NCI-H510A treated with DMSO at 0.1 percent for 48 hours (cell line): ENCODE results near the gene ZNF385B.

ENCODE experiments used
- DNase-seq: peaks from one replicate; lab custom pipeline; 2025; lab: John Stamatoyannopoulos, UW

ZNF385B gene

DNA sequence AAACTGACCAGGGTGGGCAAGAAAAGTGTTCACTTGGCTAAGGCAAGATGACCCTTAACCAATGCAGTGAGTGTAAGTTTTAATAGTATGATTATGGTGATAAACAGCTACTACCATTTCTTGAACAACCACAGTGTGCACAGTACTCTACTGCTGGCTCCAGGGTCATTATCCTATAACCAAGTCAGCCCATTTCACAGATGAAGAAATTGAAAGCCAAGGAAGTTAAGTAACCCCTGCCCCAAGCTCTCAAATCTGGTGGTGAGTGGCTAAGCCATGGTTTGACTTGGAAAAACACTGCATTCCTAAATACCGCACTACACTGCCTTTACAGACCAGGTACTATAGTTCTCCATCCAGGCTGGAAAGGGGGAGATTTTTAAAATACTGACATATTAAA is 5.7 kb downstream of the ZNF385B start:
- DNase-seq = no peak

DNA sequence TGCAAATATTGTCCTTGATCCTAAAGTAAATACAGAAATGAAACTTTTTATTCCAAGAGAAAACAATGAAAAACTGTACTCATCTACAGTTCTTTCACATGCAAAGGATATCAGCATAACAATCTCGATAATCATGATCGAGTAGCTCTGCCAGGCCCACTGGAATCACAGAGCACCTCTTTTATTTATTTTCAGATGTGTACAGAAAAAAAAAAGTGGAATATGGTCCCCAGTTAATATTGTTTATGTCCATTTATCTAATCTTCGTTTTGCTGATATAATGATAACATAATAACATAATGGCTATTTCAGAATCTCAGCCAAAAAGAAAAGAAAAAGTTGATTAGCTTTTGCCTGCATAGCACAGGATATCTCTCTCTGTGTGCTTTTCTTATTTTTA is 6.5 kb downstream of the ZNF385B start:
- no peak for DNase-seq

DNA sequence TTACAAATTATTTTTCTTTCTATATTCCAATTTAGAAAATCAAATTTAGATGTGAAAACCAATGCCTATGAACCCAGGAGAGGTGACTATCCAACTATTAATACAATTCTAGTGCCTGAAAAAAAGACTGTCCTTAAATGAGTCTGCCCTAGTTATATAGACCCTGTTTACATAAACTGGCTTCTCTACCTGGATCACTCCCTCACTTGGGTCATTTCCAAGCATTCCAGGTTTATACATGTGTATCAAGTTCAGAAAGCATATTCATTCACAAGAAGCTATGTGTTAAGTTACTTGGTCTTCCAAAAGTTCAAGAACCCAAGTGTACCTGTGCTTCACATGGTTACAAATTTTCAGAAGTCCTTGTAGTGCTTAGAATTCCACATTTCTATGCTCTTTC is 8.3 kb downstream of the ZNF385B start:
- DNase-seq = no peak

DNA sequence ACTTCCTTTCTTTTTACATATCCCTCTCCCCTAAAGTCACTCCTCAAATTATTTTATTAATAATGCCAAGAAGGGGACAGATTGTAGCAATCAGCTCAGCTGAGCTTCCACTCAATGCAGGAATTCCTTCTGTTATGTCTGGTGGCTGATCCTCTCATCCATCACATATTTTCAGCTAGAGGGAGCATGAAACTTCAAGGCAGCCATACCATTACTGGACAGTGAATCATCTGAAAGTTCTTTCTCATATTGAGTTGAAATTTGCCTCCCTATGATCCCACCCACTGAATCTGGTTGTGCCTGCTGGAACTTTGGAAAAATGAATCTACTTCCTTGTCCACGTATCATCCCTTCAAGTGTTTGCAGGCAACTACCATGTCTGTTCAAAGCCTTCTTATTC is 11.2 kb downstream of the ZNF385B start:
- no peak for DNase-seq

DNA sequence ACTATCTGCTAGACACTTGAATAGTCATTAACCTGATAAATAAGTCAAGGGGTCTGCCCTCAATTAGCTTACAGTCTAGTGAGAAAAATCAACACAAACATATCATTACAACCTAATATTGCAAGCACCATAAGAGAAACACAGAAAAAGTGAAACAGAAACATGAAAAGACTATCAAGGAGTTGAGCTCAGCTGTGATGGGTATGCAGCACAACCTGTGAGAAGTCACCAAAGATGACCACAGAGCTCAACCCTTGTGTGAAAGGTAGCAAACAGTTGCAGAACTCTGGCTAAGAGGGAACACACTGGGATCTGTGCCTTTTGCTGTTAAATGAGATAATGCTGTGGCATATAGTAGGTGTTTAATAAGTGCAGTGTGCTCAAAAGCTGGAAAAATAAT is 11.7 kb downstream of the ZNF385B start:
- DNase-seq = no peak

DNA sequence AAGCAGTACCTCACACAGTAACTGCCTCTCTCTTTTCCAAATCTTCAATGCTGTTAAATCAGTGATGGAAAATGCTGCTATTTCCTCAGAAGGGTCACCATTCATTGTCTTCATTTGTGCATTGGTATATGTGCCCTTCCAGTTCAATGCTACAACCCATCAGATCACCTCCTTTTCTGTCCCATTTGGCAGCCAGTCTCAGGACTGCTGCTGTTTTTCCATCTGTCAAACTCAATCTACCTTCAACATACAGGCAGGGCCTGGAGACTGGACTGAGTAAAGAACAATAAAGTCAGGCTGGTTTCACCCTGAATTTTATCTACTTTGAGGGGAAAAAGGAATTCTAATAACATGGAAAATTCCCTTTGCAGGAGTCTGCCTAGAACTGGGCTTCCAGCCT is 17.9 kb downstream of the ZNF385B start:
- DNase-seq = no peak

DNA sequence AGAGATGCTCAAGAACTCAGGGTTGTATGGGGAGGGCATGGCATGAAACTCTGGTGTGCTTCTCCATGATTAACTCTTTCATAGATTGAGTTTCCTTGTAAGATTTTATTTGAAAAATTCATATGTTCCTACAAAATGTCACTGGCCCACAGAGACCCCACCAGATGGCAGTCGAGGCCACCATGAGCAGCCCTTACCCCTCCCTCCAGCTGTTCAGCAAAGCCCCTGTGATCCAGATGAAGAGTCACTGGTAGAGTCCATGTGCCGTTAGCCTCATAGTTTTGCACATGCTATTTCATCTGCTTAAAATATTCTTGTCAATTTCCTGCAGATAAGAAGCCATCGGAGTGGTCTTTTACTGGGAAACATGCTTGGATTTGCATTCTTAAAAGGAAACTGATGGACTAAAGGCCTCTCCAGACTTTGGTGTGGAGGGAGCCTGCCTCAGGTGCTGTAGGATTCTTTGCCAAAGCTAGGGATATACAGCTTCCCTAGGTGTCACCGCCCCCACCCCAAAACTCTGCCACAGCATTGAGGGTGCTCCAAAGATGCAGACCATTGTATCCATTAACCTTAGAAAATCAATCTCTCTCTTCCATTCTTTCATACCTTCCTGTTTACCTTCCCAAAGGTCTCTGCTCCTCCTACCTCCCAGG is 18.8 kb downstream of the ZNF385B start:
- DNase-seq = no peak

DNA sequence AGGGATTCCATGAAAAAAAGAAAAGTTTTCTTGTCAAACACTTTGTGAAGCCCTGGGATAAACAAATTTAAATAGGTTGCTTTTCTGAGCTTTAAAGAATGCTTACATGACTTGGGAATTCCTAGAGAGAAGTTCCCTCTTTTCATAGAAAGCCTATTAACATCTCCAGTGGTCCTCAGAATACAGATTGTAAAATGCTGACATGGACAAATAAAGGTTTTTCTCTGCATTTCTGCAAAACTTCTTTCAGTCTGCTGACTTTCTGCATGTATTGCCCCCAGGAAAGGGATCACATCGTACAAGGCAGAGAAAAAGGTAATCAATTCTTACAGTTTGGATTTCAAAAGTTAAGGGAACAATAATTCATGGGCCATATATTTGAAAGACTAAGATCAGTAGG is 20.6 kb downstream of the ZNF385B start:
- DNase-seq = no peak

DNA sequence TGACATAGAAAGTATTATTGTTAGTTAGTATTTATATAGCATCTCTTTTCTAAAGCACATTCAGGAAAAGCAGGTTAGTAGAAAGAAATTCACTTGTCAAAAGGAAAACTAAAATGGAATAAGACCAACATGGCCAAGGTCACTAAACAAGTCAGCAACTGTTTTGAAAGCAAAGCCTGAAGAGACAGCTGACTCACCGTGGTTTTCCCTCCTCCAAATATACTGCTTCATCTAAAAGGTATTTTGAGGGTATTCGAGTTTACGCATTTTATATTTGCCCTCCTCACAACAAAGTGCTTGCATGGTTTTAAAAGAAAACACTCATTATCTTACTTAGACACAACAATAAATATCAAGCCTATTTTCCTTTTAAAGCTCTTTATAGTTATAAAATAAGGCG is 24.0 kb downstream of the ZNF385B start:
- DNase-seq = peak; percentile 13

DNA sequence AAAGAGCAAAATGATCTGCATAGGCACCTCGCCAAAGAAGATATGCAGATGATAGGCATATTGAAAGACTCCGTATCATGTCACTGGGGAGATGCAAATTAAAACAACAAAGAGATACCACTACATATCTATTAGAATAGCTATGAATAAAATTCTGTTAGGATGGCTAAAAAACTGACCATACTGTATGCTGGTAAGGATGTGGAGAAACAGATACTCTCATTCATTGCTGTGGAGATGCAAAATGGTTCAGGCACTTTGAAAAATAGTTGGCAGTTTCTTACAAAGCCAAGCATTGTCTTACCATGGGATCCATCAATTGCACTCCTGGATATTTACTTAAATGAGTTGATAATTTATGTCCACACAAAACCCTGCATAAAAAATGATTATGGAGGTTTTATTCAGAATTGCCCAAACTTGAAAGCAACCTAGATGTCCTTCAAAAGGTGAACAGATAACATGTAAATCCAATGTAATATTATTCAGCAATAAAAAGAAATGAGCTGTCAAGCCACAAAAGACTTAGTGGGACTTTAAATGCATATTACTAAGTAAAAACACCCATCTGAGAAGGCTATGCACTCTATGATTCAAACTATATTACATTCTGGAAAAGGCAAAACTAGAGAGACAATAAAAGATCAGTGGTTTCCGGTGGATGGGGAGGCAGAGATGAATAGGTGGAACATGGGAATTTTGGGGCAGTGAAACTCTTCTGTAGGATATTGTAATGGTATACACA is 31.2 kb downstream of the ZNF385B start:
- DNase-seq = no peak

DNA sequence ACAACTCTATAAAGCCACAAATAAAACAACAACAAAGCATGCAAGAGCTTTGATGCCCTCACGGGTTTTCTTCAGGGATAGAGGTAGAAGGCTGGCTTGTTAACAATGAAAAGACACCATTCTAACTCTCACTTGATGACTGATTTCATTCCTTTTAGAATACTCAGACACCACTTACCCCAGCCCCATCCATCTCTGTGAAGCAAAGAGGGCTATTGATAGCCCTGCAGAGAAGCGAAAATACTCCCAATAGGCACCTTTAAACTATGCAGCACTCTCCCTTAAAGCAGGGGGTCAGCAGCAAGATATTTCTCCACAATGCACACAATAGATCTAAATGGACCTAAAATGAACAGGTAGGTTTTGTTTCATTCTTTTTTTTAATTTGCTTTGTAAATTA is 35.1 kb downstream of the ZNF385B start:
- no peak for DNase-seq

DNA sequence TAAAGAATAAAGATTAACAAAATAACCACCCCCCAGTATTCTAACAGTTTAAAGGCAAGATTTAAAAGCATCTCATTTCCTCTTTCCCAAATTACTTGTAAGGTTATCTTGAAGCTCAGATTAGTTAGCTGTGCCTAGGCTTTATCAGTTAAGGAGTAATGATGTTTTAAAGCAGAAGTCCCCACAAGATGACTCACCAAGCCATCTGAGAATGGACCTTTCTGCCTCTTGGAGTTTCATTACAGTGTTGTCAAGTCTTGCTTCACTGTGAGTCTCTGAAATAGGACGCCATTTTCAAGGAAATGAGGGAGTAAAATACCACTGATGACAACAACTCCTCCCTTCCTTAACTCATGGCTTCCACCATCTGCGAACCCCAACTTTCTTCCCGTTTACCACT is 35.9 kb downstream of the ZNF385B start:
- DNase-seq = no peak

DNA sequence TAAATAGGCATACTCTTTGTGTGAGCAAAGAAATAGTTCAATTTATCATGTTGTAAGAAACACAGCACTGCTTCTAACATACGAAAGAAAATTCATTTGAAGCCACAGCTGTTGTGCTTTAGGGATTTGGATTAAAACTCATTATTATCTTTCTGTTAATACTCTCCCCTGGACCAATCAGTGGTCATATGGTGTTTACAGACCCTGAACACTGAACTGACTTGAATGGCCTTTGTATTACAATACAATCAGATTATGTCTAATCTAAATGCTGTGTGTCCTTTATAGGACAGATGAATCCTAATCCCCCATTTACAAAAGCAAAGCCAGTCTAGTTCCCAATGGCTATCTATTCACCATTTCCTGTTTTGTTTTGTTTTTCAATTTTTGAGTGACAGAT is 36.5 kb downstream of the ZNF385B start:
- DNase-seq = no peak

DNA sequence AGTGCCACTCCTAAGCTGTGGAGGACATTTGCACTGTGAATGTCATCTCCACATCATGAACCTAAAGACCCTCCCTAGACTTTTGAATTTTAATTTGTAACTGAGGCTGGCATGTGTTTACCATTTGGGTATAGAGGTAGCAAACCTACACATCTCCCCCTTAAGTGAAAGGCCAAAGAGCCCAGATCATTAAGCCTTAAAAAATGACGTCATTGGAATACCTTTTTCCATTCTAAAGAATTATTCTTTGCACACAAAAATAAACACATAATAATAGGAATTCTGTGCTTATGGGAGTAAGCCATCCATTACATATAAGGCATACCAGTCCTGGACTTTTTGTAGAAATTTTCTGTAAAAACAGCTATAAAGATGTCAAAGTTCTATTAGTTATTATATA is 38.9 kb downstream of the ZNF385B start:
- DNase-seq = no peak

DNA sequence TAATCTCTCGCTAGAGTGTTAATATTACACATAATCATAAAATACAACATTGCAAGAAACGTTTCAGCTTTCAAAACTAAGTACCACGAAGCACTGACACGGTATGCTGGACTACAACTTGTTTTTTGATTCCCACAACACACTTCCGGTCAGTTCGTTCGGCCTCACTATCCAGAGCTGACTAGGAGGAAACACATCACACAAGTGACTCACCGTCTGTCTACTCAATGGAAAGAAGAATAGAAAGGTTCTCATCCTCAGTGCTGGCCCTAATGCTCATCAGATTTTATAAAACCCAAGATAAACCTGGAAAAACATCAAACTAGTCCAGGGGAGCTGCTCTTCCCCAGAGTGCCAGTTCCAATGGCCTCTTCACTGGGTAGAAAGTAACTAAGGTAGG is 42.9 kb downstream of the ZNF385B start:
- DNase-seq = no peak

DNA sequence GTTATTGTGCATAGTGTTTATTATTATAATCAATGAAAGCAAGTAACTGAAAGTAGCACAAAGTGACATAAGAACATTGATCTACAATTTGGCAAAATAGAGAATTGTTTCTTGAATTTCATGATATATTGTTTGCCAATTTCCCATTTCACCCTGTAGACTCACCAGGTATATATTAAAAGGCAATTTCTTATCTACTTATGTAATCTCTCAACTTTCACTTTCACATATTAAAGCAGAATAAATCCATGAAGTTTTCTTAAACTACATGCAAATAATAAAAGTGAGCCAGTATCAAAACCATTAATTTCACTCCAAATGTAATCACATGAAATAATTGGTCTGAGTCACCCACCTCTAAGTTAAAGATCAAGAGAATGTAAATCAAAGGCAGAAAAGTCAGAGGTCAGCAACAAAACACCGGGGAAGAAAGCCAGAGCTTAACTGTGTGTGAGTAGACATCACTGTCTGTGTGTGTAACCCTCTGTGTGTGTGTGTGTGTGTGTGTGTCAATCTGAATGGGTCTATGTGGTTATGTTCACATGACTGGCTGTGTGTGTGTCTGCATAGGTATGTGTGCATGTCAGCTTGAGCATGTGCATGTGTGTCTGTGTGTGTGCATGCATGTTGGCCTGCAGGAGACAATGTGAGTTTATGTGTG is 44.1 kb downstream of the ZNF385B start:
- no peak for DNase-seq

DNA sequence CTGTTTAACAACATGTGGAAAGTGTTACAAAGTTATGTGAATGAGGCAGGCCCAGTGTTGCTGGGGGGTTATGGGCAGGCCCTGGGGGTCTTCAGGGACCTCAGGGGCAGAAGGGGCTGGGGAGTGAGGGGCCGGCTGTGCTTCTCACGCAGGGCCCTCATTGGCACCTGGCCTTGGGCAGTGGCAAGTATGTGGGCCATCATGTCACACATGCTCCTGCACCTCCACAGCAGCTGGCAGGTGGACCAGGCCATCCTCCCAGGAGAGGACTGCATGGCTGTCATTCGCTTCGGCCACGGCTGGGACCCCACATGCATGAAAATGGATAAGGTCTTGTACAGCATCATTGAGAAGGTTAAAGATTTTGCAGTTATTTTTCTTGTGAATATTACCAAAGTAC is 47.4 kb downstream of the ZNF385B start:
- no peak for DNase-seq

DNA sequence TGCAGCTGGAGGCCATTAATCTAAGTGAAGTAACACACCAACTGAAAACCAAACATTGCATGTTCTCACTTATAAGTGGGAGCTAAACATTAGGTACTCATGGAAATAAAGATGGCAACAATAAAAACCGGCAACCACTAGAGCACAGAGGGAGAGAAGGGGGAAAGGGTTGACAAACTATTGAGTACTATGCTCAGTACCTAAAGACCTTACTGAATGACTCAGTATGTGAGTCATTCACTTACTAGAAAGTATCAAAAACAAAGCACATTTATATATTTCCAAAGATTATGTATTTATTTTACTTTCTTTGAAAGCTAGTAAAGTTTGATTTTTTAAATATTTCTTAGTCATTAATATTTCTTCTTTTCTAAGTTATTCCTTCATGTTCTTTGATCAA is 48.9 kb downstream of the ZNF385B start:
- DNase-seq = no peak

DNA sequence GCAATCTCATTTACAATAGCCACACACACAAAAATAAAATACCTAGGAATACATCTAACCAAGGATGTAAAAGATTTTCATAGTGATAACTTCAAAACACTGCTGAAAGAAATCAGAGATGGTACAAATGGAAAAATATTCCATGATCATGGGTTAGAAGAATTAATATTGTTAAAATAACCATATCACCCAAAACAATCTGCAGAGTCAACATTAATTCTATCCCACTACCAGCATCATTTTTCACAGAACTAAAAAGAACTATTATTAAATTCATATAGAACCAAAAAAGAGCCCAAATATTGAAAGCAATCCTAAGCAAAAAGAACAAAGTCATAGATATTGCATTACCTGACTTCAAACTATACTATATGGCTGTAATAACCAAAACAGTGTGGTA is 50.4 kb downstream of the ZNF385B start:
- DNase-seq = no peak

DNA sequence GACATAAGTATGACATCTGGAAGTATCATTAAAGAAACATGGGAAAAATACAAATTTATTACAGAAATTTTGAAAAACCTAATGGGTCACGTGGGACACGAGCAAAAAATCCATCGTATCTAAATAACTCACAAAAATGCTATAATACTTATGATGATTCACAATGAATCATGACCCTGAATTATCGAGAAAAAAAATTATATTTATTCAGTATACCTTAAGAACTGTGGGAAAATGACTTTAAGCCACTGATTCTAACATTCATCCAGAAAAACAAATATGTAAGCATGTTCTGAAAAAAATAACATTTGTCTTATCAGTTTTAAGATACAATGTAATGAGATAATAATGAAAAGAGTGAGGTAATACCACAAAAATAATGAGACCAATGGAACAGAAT is 51.8 kb downstream of the ZNF385B start:
- DNase-seq = no peak

DNA sequence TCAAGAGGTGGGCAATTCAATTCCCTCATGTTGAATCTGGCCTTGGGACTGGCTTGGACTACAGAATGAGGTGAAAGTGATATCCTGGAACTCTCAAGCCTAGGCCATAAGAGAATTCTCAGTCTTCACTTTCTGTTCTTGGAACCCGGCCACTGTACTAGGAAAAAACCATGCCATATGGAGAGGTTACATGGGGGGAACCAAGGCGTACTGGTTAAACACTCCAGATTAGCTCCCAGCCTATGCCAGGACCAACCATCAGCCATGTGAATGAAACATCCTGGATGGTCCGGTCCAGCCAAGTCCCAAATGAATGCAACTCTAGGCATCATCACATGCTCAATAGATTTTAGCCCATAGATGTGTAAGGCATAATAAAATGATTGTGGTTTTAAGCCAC is 56.4 kb downstream of the ZNF385B start:
- no peak for DNase-seq

DNA sequence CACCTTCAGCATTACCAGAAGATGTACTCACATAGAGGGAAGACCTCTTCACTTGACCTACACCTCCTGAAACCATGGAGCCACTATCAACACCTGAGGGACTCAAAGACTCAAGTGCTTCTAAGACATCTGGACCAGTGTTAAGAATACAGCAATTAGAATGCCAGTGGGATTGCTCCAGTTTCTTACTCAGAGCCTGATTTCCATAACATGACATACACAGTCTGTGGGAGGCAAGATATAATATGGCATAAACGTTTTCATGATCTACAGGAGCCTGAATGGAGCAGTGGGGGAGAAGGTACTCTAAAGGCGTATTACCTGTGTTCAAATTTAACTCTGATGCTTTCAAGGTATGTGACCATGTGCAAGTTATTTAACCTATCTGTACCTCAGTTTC is 57.2 kb downstream of the ZNF385B start:
- no peak for DNase-seq

DNA sequence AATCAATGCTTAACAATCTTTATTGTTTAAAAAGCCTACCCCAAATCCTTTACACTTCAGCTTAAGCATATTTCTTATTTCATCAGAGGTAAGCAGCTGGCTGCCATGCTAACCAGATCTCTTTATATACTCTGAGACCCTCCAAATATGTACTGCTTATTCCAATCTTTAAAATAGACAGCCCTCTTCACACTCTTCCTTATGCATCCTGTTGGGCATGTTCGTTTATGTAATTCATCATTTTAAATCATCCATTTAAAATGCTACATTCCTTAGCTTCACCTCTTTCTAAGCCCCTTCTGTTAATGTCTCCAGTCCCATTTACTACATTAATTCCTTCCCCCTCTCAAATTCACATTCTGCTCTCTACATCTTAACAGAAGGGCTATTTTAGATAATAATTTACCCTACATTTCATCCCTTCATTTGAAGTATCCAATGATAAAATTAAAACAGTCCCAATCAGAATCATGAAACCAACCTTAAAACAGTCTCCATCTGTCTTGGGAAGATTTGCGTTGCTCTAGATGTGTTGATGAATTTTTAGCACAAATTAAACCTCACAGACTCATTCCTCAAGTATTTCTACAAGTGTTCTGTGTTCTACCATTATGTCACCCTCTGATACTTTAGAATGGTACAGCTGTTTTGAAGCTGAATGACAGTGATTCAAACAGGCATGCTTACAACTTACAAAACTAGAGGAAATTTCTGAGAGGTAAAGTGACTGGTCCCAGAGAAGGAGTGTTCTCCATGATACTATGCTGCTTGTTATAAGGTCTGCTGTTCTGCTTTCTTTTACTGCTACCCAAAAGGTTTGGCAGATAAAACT is 59.1 kb downstream of the ZNF385B start:
- no peak for DNase-seq
